OCI-LY1 (cell line): Measurements from ENCODE around the gene SULF2.

Experiments
- CTCF ChIP-seq: fragments of 200-600 bp; sonication (generic), shearing (Covaris generic); IDR thresholded peaks from 2 replicates; pipeline ENCODE4 v1.5.1; 2017; ENCODE audit warnings: mild to moderate bottlenecking, antibody characterized with exemption, low read length, moderate library complexity, mixed read lengths
- EZH2 ChIP-seq: fragments of 200-600 bp; sonication (generic), shearing (Covaris generic); IDR thresholded peaks from 2 replicates; pipeline ENCODE4 v1.8.0; 2017; ENCODE audit warnings: borderline replicate concordance, mixed run types, mild to moderate bottlenecking, antibody characterized with exemption, low read length, moderate library complexity, mixed read lengths

GRCh38 chr20:47748823-47749222 lies 36.5 kb downstream of the SULF2 start:
- no peak for TF ChIP-seq CTCF
- TF ChIP-seq EZH2 = no peak
